Stimulated activated naive CD8-positive, alpha-beta T cell treated with anti-CD3 and anti-CD28 coated beads, Interleukin-15, Interleukin-2, amounts not matched to agents 100 ng/mL and 50 ng/mL, for 24 hours (primary cell): ENCODE measurements around the gene NUP50.
"Not testable (repeated sequence)": the region's sequence is repeated elsewhere in the genome, so short reads cannot be mapped to it uniquely, and the experiment has no call there.

ENCODE experiments used
- H3K27ac Mint-ChIP-seq: one replicate; pipeline ENCODE4 v1.8.0; 2021; ENCODE audit warnings: mild to moderate bottlenecking, mixed read lengths
- H3K27me3 Mint-ChIP-seq: one replicate; pipeline ENCODE4 v1.8.0; 2021; ENCODE audit warnings: mixed read lengths
- H3K36me3 Mint-ChIP-seq: one replicate; pipeline ENCODE4 v1.8.0; 2021; ENCODE audit warnings: low read depth, mixed read lengths
- H3K4me1 Mint-ChIP-seq: one replicate; pipeline ENCODE4 v1.8.0; 2021; ENCODE audit warnings: low read depth, mixed read lengths
- H3K4me3 Mint-ChIP-seq: one replicate; pipeline ENCODE4 v1.8.0; 2021; ENCODE audit warnings: mild to moderate bottlenecking, mixed read lengths
- H3K9me3 Mint-ChIP-seq: one replicate; pipeline ENCODE4 v1.8.0; 2021; ENCODE audit warnings: mixed read lengths

Gene NUP50

DNA sequence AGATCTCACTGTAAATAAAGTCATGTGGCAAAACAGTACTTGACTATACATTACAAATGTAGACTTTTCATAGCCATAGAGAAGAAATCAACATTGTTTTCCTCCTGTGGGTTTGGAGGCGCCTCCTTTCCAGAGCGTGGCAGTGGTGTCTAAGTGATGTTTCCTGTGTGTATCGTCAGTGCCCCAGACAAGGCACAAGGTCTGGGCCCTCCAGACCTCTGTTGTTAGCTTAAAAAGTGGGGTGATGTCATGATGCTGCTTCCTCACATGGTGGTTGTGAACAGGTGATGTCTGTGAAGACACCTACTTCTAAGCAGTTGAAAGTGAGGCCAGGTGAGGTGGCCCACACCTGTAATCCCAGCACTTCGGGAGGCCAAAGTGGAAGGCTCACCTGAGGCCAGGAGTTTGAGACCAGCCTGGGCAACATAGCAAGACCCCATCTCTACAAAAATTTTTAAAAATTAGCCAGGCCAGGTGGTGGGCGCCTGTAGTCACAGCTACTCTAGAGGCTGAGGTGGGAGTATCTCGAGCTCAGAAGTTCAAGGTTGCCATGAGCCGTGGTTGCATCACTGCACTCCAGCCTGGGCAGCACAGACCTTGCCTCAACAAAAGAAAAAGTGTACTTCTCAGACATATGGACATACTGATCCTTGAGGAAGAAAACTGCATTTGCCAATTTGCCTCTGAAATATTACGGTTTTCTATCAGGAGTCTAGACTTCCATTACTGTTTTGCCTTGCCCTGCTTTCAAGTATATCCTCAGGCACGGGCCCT, 15.7 kb downstream of the NUP50 start:
- H3K4me1 Mint-ChIP-seq: peaks cover 70% of the 10 kb centered on the region

GRCh38 chr22:45180146-45180679, 16.5 kb downstream of the NUP50 start:
- H3K27ac Mint-ChIP-seq: peak overlapping the region; percentile 49
- H3K36me3 Mint-ChIP-seq: peaks cover 96% of the 10 kb centered on the region
- no peaks in the 10 kb centered on the region for H3K9me3 Mint-ChIP-seq
- H3K4me1 Mint-ChIP-seq: peaks cover 62% of the 10 kb centered on the region
- no peaks in the 10 kb centered on the region for H3K27me3 Mint-ChIP-seq
- H3K4me3 Mint-ChIP-seq: no peak overlapping the region

More for the DNA sequence above, 15.7 kb downstream of the NUP50 start:
- H3K36me3 Mint-ChIP-seq: peaks cover 96% of the 10 kb centered on the region
- no peaks in the 10 kb centered on the region for H3K27me3 Mint-ChIP-seq
- no peaks in the 10 kb centered on the region for H3K9me3 Mint-ChIP-seq
- H3K4me3 Mint-ChIP-seq: peak overlapping the region; percentile 13
- H3K27ac Mint-ChIP-seq: peak overlapping the region; percentile 67

- peaks cover 95% of the 10 kb centered on the region for H3K36me3 Mint-ChIP-seq
- no peaks in the 10 kb centered on the region for H3K27me3 Mint-ChIP-seq
- H3K9me3 Mint-ChIP-seq: no peaks in the 10 kb centered on the region
- no peak overlapping the region for H3K4me3 Mint-ChIP-seq
- peaks cover 64% of the 10 kb centered on the region for H3K4me1 Mint-ChIP-seq
- peak overlapping the region; percentile 65 for H3K27ac Mint-ChIP-seq
Observed at GRCh38 chr22:45181240-45181639, 17.5 kb downstream of the NUP50 start.

DNA sequence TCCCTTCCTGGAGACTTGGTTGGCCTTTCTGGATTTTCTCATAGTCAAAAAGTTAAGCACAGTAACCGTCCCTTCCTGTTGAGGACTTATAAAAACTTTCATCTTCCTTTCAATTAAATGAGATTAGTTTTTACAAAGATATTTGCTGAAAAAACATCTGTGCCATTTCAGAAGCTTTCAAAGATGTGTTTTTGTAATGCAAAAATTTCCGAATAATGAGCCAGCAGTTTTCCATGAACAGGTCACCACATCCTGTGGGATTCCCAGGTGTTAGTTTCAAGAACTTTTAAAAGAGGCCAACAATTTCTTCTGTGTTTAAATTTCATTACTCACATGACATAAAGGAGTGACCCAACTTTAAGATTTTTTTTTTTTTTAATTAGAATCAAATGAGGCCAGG, 18.0 kb downstream of the NUP50 start:
- Mint-ChIP-seq H3K4me1 (peaks cover 65% of the 10 kb centered on the region), H3K27me3 (no peaks in the 10 kb centered on the region), H3K36me3 (peaks cover 92% of the 10 kb centered on the region)

DNA sequence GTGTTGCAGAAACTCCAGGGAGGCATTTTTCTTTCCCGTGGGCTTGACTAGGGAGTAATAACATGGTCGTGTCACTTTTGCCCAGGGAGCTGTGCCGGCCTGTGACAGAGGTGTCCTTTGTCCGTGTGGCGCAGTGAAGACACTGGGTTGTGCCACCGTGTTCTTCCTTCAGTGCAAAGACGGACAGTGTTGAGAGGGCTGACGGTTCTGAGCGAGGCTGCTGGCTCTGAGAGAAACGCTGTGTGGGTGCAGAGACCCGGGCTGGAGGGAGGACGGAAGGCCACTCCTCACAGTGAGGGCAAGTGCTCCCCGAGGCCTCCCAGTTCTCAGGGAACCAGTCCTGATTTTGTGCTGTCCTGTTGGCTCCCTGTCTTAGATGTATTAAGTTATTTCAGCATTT, 20.2 kb downstream of the NUP50 start:
- Mint-ChIP-seq H3K4me1 (peaks cover 49% of the 10 kb centered on the region), H3K36me3 (peaks cover 88% of the 10 kb centered on the region)

More for the DNA sequence above, 18.0 kb downstream of the NUP50 start:
- Mint-ChIP-seq H3K9me3 (no peaks in the 10 kb centered on the region), H3K4me3 (peak overlapping the region; percentile 25), H3K27ac (peak overlapping the region; percentile 65)

GRCh38 chr22:45185718-45186514, 22.2 kb downstream of the NUP50 start:
- Mint-ChIP-seq H3K4me3 (no peak overlapping the region), H3K9me3 (no peaks in the 10 kb centered on the region), H3K4me1 (peaks cover 30% of the 10 kb centered on the region), H3K27ac (peak overlapping the region; percentile 80), H3K27me3 (no peaks in the 10 kb centered on the region), H3K36me3 (peaks cover 70% of the 10 kb centered on the region)

More for the DNA sequence above, 20.2 kb downstream of the NUP50 start:
- no peak overlapping the region for H3K4me3 Mint-ChIP-seq
- no peaks in the 10 kb centered on the region for H3K27me3 Mint-ChIP-seq
- no peaks in the 10 kb centered on the region for H3K9me3 Mint-ChIP-seq
- H3K27ac Mint-ChIP-seq: no peak overlapping the region

- Mint-ChIP-seq H3K27ac (no peak overlapping the region), H3K4me3 (no peak overlapping the region), H3K36me3 (peaks cover 52% of the 10 kb centered on the region), H3K9me3 (no peaks in the 10 kb centered on the region), H3K4me1 (peaks cover 15% of the 10 kb centered on the region), H3K27me3 (no peaks in the 10 kb centered on the region)
Observed at GRCh38 chr22:45187891-45188290, 24.2 kb downstream of the NUP50 start.

DNA sequence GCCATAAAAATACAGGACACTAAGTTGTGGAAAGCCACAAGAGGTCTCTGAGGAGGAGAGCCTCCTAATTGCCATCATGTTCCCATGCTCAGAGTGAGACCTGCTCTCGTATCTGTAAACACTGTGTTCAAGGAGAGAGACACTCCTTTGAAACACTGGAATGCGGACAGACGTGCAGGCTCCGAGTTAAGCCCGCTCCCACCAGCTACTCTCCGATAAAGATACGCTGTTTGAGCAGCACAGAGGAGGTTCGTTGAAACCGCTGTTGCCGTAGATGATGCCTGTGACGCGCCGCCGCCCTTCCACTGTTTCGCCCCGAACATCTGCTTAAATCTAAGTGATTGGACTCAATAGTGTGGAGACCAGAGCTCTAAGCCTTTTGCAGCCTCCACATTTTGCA, 25.1 kb downstream of the NUP50 start:
- Mint-ChIP-seq H3K4me1 (peaks cover 15% of the 10 kb centered on the region), H3K4me3 (no peak overlapping the region), H3K9me3 (no peaks in the 10 kb centered on the region), H3K36me3 (peaks cover 43% of the 10 kb centered on the region), H3K27me3 (no peaks in the 10 kb centered on the region), H3K27ac (no peak overlapping the region)

DNA sequence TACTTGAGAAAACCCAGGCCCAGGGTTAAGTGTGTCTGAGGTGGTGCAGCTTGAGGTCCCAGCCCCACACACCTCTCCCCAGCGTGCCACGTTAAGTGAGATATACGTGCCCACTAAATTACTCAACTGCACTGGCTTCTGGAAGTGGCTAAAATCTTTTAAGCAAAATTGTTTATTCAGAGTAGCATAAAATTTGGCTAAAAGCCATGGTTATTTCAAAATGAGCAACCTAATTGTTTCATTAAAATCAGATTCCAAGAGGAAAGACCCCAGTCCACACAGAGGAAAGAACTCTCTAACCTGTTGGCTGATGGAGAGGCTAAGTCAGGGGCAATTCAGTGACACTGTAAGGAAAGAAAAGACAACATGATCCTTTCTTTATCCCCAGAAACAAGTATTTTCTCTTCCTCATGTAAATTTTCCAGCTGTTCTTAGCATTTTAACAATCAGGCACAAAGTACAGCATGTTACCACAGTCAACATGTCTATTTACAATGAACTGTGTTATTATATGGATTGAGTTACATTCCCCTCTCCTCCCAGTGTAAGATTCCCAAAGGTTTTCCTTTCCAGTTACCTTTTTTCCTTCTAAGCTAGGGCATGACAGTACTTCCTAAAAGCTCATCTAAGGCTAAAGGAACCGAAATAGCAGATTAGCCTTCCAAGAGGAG, 26.6 kb downstream of the NUP50 start:
- Mint-ChIP-seq H3K27me3 (no peaks in the 10 kb centered on the region), H3K9me3 (no peaks in the 10 kb centered on the region), H3K36me3 (peaks cover 29% of the 10 kb centered on the region), H3K27ac (no peak overlapping the region), H3K4me3 (no peak overlapping the region), H3K4me1 (peaks cover 13% of the 10 kb centered on the region)

DNA sequence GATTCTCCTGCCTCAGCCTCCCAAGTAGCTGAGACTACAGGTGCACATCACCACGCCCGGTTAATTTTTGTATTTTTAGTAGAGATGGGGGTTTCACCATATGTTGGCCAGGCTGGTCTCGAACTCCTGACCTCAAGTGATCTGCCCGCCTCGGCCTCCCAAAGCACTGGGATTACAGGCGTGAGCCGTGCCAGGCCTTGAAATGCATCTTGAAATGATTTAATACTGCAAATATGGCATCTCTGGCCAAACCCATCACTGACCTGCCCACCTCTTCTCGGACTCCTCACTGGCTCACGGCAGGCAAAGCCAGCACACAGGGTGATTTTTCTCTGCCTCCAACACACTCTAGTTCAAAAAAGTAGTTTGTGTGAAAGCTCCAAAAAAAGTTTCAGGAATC, 28.0 kb downstream of the NUP50 start:
- not testable (repeated sequence) for H3K9me3 Mint-ChIP-seq

DNA sequence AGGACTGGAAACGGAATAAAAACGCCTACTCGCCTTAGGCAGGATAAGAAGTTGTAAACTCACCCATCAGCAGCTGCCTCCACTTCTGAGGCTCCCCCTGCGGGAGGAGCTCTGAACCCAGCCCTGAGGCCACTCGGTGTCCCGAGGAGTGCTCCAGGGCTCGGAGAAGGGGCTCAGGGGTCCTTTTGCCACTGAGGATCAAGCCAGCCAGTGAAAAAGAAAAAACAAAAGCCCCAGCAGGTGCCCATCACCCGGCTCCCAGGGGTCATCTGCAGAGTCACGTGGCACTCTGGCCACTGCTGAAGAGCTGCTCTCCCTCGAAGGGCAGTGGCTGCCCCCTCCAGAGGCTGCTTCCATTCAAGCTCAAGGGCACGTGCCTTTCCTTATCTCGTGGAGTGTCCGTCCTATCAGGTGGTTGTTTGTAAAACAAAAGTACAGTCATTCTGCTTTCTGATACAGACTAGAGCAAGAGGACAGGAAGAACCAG, 29.0 kb downstream of the NUP50 start:
- peaks cover 2% of the 10 kb centered on the region for H3K4me1 Mint-ChIP-seq
- no peak overlapping the region for H3K27ac Mint-ChIP-seq
- no peaks in the 10 kb centered on the region for H3K9me3 Mint-ChIP-seq
- H3K4me3 Mint-ChIP-seq: no peak overlapping the region
- H3K27me3 Mint-ChIP-seq: no peaks in the 10 kb centered on the region
- peaks cover 13% of the 10 kb centered on the region for H3K36me3 Mint-ChIP-seq

More for the DNA sequence above, 28.0 kb downstream of the NUP50 start:
- H3K4me3 Mint-ChIP-seq, H3K4me1 Mint-ChIP-seq, H3K27ac Mint-ChIP-seq, H3K27me3 Mint-ChIP-seq: not testable (repeated sequence)
- peaks cover 23% of the 10 kb centered on the region for H3K36me3 Mint-ChIP-seq

- peaks cover 11% of the 10 kb centered on the region for H3K36me3 Mint-ChIP-seq
- no peaks in the 10 kb centered on the region for H3K27me3 Mint-ChIP-seq
- H3K4me3 Mint-ChIP-seq: no peak overlapping the region
- H3K9me3 Mint-ChIP-seq: no peaks in the 10 kb centered on the region
- no peaks in the 10 kb centered on the region for H3K4me1 Mint-ChIP-seq
- no peak overlapping the region for H3K27ac Mint-ChIP-seq
Observed at GRCh38 chr22:45194686-45195085, 31.0 kb downstream of the NUP50 start.

- Mint-ChIP-seq H3K36me3 (peaks cover 16% of the 10 kb centered on the region), H3K27ac (no peak overlapping the region), H3K4me1 (no peaks in the 10 kb centered on the region), H3K27me3 (no peaks in the 10 kb centered on the region), H3K4me3 (no peak overlapping the region), H3K9me3 (no peaks in the 10 kb centered on the region)
Observed at GRCh38 chr22:45195616-45196015, 31.9 kb downstream of the NUP50 start.

- no peaks in the 10 kb centered on the region for H3K4me1 Mint-ChIP-seq
- H3K27ac Mint-ChIP-seq: no peak overlapping the region
- no peaks in the 10 kb centered on the region for H3K9me3 Mint-ChIP-seq
- no peaks in the 10 kb centered on the region for H3K27me3 Mint-ChIP-seq
- peaks cover 18% of the 10 kb centered on the region for H3K36me3 Mint-ChIP-seq
- H3K4me3 Mint-ChIP-seq: no peak overlapping the region
Observed at GRCh38 chr22:45196308-45196707, 32.6 kb downstream of the NUP50 start.
